HepG2 (cell line): ENCODE results near the gene CUL9. TPM values are rescaled to one million over a fixed set of nuclear protein-coding genes. Genes with fewer than 3 reads are reported as not detected.

ENCODE experiments used
- CREBL2 ChIP-seq: sonication (generic); formaldehyde crosslinking; IDR thresholded peaks from 2 replicates; pipeline ENCODE4 v1.8.1; 2023; ENCODE audit warnings: missing genetic modification reagents, mild to moderate bottlenecking, borderline replicate concordance
- ELF3 ChIP-seq: IDR thresholded peaks from 2 replicates; pipeline ENCODE4 v1.6.1; 2016; ENCODE audit warnings: missing genetic modification reagents, missing compliant biosample characterization
- GMEB1 ChIP-seq: sonication (generic); formaldehyde crosslinking; IDR thresholded peaks from 2 replicates; pipeline ENCODE4 v1.5.1; 2020; ENCODE audit warnings: missing genetic modification reagents, mild to moderate bottlenecking, borderline replicate concordance
- HNRNPL ChIP-seq: fragments of 200-400 bp; formaldehyde crosslinking; IDR thresholded peaks from 2 replicates; pipeline ENCODE4 v1.6.1; 2017; ENCODE audit warnings: mild to moderate bottlenecking, low read depth, low read length
- KDM5B ChIP-seq: sonication (generic); formaldehyde crosslinking; IDR thresholded peaks from 2 replicates; pipeline ENCODE4 v1.4.0; 2020; ENCODE audit warnings: missing genetic modification reagents, mild to moderate bottlenecking, borderline replicate concordance
- MTERF4 ChIP-seq: sonication (generic); formaldehyde crosslinking; IDR thresholded peaks from 2 replicates; pipeline ENCODE4 v1.8.0; 2023; ENCODE audit warnings: mild to moderate bottlenecking, missing genetic modification reagents
- NFKB2 ChIP-seq: sonication (generic); formaldehyde crosslinking; IDR thresholded peaks from 2 replicates; pipeline ENCODE4 v1.4.0; 2020; ENCODE audit warnings: missing genetic modification reagents, borderline replicate concordance
- REST ChIP-seq, 2 experiments: IDR thresholded peaks; 2 replicates each; pipeline ENCODE4 v1.6.1; 2011 to 2012; ENCODE audit warnings: low read length in 2 of 2, borderline replicate concordance in 1 of 2, low read depth in 1 of 2, mild to moderate bottlenecking in 1 of 2, moderate library complexity in 1 of 2
- SALL1 ChIP-seq: sonication (generic); formaldehyde crosslinking; IDR thresholded peaks from 2 replicates; pipeline ENCODE4 v1.8.0; 2022; ENCODE audit warnings: mild to moderate bottlenecking, missing genetic modification reagents
- SMAD3 ChIP-seq: sonication (generic); formaldehyde crosslinking; IDR thresholded peaks from 2 replicates; pipeline ENCODE4 v1.4.0; 2020; ENCODE audit warnings: missing genetic modification reagents
- ZBTB3 ChIP-seq: sonication (generic); formaldehyde crosslinking; IDR thresholded peaks from 2 replicates; pipeline ENCODE4 v1.4.0; 2020; ENCODE audit warnings: low read depth, mild to moderate bottlenecking, moderate library complexity, missing genetic modification reagents, borderline replicate concordance
- ZC3H13 ChIP-seq: sonication (generic); formaldehyde crosslinking; IDR thresholded peaks from 2 replicates; pipeline ENCODE4 v1.8.1; 2023; ENCODE audit warnings: mild to moderate bottlenecking, missing genetic modification reagents, moderate library complexity
- ZNF446 ChIP-seq: sonication (generic); formaldehyde crosslinking; IDR thresholded peaks from 2 replicates; pipeline ENCODE4 v1.5.0; 2020; ENCODE audit warnings: mild to moderate bottlenecking, missing genetic modification reagents
- ZNF547 ChIP-seq: sonication (generic); formaldehyde crosslinking; IDR thresholded peaks from 2 replicates; pipeline ENCODE4 v1.5.1; 2020; ENCODE audit warnings: mild to moderate bottlenecking, missing genetic modification reagents
- ZNF598 ChIP-seq: sonication (generic); formaldehyde crosslinking; IDR thresholded peaks from 2 replicates; pipeline ENCODE4 v1.5.1; 2020; ENCODE audit warnings: mild to moderate bottlenecking, missing genetic modification reagents, borderline replicate concordance
- ZNF687 ChIP-seq: sonication (generic); formaldehyde crosslinking; IDR thresholded peaks from 2 replicates; pipeline ENCODE4 v1.5.1; 2020; ENCODE audit warnings: mild to moderate bottlenecking, missing genetic modification reagents, moderate library complexity
- polyA plus RNA-seq, 8 experiments: library from polyadenylated mRNA; depleted of rRNA in 3 of 8; stranded (reverse) in 7 of 8; unstranded in 1 of 8; fragments of >200 nt; fragmentation: Illumina TruSeq in 4 of 8; extraction: Trizol in 4 of 8; gene quantifications; 2 replicates each; pipeline versions ENCODE4 v1.2.1 to v1.2.3, GENCODE V29; 2011 to 2016; ENCODE audit warnings: low read depth in 4 of 8, missing spikeins in 1 of 8, mixed read lengths in 1 of 8; ENCODE audit not compliant: insufficient read depth in 1 of 8
- total RNA-seq, 5 experiments: library from RNA; depleted of rRNA; stranded (reverse); fragments of >200 nt; fragmentation: Illumina TruSeq; extraction: Trizol; gene quantifications; 2 replicates each; pipeline ENCODE4 v1.2.3, GENCODE V29; 2016; ENCODE audit warnings: low read depth in 1 of 5

The CUL9 gene
- total and polyA plus RNA-seq, 2 of the 13 experiments (the other 11 are each of a cell fraction or from before 2014, with no cell fraction given), result 11.4 to 13.7 TPM

GRCh38 chr6:43257367-43258145, 75.6 kb downstream of the CUL9 start (continued):
- TF ChIP-seq GMEB1 (CRISPR knock-in tag), result 0 out of 2 replicates have a peak, but pooled peaks have one; percentile 24
- peak; percentile 36; the same call in 1 of the 2 replicates for TF ChIP-seq ELF3 (CRISPR knock-in tag)
- 0 out of 2 replicates have a peak, but pooled peaks have one; percentile 18 for TF ChIP-seq SALL1 (CRISPR knock-in tag)
- no peak for TF ChIP-seq ZC3H13 (CRISPR knock-in tag)
- no peak for TF ChIP-seq SMAD3
- no peak for TF ChIP-seq ZBTB3 (CRISPR knock-in tag)
- TF ChIP-seq CREBL2 (CRISPR knock-in tag), result 0 out of 2 replicates have a peak, but pooled peaks have one; percentile 62
- peak; percentile 34; the same call in 1 of the 2 replicates for TF ChIP-seq NFKB2 (CRISPR knock-in tag)
- 0 out of 2 replicates have a peak, but pooled peaks have one; percentile 59 for TF ChIP-seq ZNF547 (CRISPR knock-in tag)
- TF ChIP-seq HNRNPL, result no peak
- no peak for TF ChIP-seq REST (IDR thresholded peaks at IDR 0.05; ENCODE audit: borderline replicate concordance in 1 of 2, low read depth in 1 of 2, low read length in 2 of 2)
- 0 out of 2 replicates have a peak, but pooled peaks have one; percentile 26 for TF ChIP-seq MTERF4 (CRISPR knock-in tag)
- TF ChIP-seq ZNF446 (CRISPR knock-in tag), result 0 out of 2 replicates have a peak, but pooled peaks have one; percentile 36
- TF ChIP-seq KDM5B (CRISPR knock-in tag), result peak; percentile 40; the same call in 1 of the 2 replicates
- peak; percentile 57 for TF ChIP-seq ZNF687 (CRISPR knock-in tag)
- peak; percentile 44; the same call in 1 of the 2 replicates for TF ChIP-seq ZNF598
